Muscle layer of duodenum (tissue), 2 donors: ENCODE data around the gene RPS6KA2.
"Not testable (repeated sequence)": the region's sequence is repeated elsewhere in the genome, so short reads cannot be mapped to it uniquely, and the experiment has no call there.

Source experiments
- H3K27ac ChIP-seq: one replicate; pipeline ENCODE4 v1.7.0; 2013; ENCODE audit warnings: mild to moderate bottlenecking, low read length
- H3K27me3 ChIP-seq: one replicate; pipeline ENCODE4 v1.7.0; 2013; ENCODE audit warnings: low read depth, mild to moderate bottlenecking, control low read depth, low read length
- H3K36me3 ChIP-seq, 2 donors: one replicate each; pipeline ENCODE4 v1.7.0; 2013; ENCODE audit warnings: low read length in 2 of 2, control low read depth in 1 of 2, mild to moderate bottlenecking in 1 of 2; ENCODE audit not compliant: insufficient read depth in 2 of 2, control insufficient read depth in 1 of 2
- H3K4me1 ChIP-seq, 2 donors: one replicate each; pipeline ENCODE4 v1.7.0; 2013; ENCODE audit warnings: low read length in 2 of 2, mild to moderate bottlenecking in 2 of 2, control low read depth in 1 of 2, moderate library complexity in 1 of 2; ENCODE audit not compliant: insufficient read depth in 2 of 2, control insufficient read depth in 1 of 2
- H3K4me3 ChIP-seq, 2 donors: one replicate each; pipeline ENCODE4 v1.7.0; 2013; ENCODE audit warnings: low read length in 2 of 2, low read depth in 1 of 2, mild to moderate bottlenecking in 1 of 2
- H3K9me3 ChIP-seq, 2 donors: one replicate each; pipeline ENCODE4 v1.7.0; 2013; ENCODE audit warnings: low read length in 2 of 2, control low read depth in 1 of 2, mild to moderate bottlenecking in 1 of 2; ENCODE audit not compliant: control insufficient read depth in 1 of 2
- donor health status: healthy.

Gene RPS6KA2

GRCh38 chr6:166642646-166643045 lies 15.6 kb upstream of the RPS6KA2 start:
- peaks cover 0 to 13% of the 10 kb centered on the region in 2 donors for H3K9me3 ChIP-seq
- H3K27me3 ChIP-seq: no peaks in the 10 kb centered on the region
- no peaks in the 10 kb centered on the region for H3K4me1 ChIP-seq
- no peaks in the 10 kb centered on the region for H3K36me3 ChIP-seq
- no peak overlapping the region for H3K4me3 ChIP-seq
- H3K27ac ChIP-seq: no peak overlapping the region

- Histone ChIP-seq H3K27me3 (no peaks in the 10 kb centered on the region), H3K9me3 (peaks cover 0 to 13% of the 10 kb centered on the region in 2 donors), H3K4me3 (no peak overlapping the region), H3K36me3 (no peaks in the 10 kb centered on the region), H3K4me1 (peaks cover 0 to 8% of the 10 kb centered on the region in 2 donors), H3K27ac (no peak overlapping the region)
These were observed 13.4 kb upstream of the RPS6KA2 start for GRCh38 chr6:166640342-166641043.

GRCh38 chr6:166639921-166640320 lies 12.9 kb upstream of the RPS6KA2 start:
- Histone ChIP-seq H3K9me3 (peaks cover 0 to 13% of the 10 kb centered on the region in 2 donors), H3K4me1 (peaks cover 0 to 8% of the 10 kb centered on the region in 2 donors), H3K36me3 (no peaks in the 10 kb centered on the region), H3K27ac (no peak overlapping the region), H3K4me3 (no peak overlapping the region), H3K27me3 (no peaks in the 10 kb centered on the region)

GRCh38 chr6:166638573-166638964 lies 11.5 kb upstream of the RPS6KA2 start:
- H3K27me3 ChIP-seq: no peaks in the 10 kb centered on the region
- H3K27ac ChIP-seq: no peak overlapping the region
- H3K36me3 ChIP-seq: no peaks in the 10 kb centered on the region
- no peak overlapping the region for H3K4me3 ChIP-seq
- H3K4me1 ChIP-seq: peaks cover 0 to 8% of the 10 kb centered on the region in 2 donors
- peaks cover 0 to 7% of the 10 kb centered on the region in 2 donors for H3K9me3 ChIP-seq

GRCh38 chr6:166637812-166638572 lies 10.9 kb upstream of the RPS6KA2 start:
- H3K4me3 ChIP-seq: no peak overlapping the region
- H3K27ac ChIP-seq: no peak overlapping the region
- peaks cover 0 to 8% of the 10 kb centered on the region in 2 donors for H3K4me1 ChIP-seq
- no peaks in the 10 kb centered on the region for H3K27me3 ChIP-seq
- H3K36me3 ChIP-seq: no peaks in the 10 kb centered on the region
- H3K9me3 ChIP-seq: peaks cover 0 to 4% of the 10 kb centered on the region in 2 donors

- Histone ChIP-seq H3K4me1 (peaks cover 0 to 8% of the 10 kb centered on the region in 2 donors), H3K27me3 (no peaks in the 10 kb centered on the region), H3K9me3 (no peaks in the 10 kb centered on the region), H3K4me3 (no peak overlapping the region), H3K36me3 (no peaks in the 10 kb centered on the region), H3K27ac (no peak overlapping the region)
These were observed 9.9 kb upstream of the RPS6KA2 start for GRCh38 chr6:166636934-166637333.

- H3K27me3 ChIP-seq: no peaks in the 10 kb centered on the region
- H3K27ac ChIP-seq: no peak overlapping the region
- peaks cover 0 to 8% of the 10 kb centered on the region in 2 donors for H3K4me1 ChIP-seq
- no peak overlapping the region for H3K4me3 ChIP-seq
- no peaks in the 10 kb centered on the region for H3K36me3 ChIP-seq
- no peaks in the 10 kb centered on the region for H3K9me3 ChIP-seq
These were observed 9.3 kb upstream of the RPS6KA2 start for GRCh38 chr6:166636191-166636933.

- Histone ChIP-seq H3K27ac (no peak overlapping the region), H3K36me3 (no peaks in the 10 kb centered on the region), H3K4me3 (no peak overlapping the region), H3K4me1 (peaks cover 0 to 8% of the 10 kb centered on the region in 2 donors), H3K9me3 (no peaks in the 10 kb centered on the region), H3K27me3 (no peaks in the 10 kb centered on the region)
These were observed 8.2 kb upstream of the RPS6KA2 start for GRCh38 chr6:166635013-166635970.

GRCh38 chr6:166634581-166634980 lies 7.5 kb upstream of the RPS6KA2 start:
- H3K9me3 ChIP-seq, H3K4me3 ChIP-seq, H3K27ac ChIP-seq, H3K27me3 ChIP-seq, H3K4me1 ChIP-seq, H3K36me3 ChIP-seq: not testable (repeated sequence)

GRCh38 chr6:166633732-166634535 lies 6.9 kb upstream of the RPS6KA2 start:
- Histone ChIP-seq H3K9me3 (no peaks in the 10 kb centered on the region), H3K4me3 (no peak overlapping the region), H3K27ac (no peak overlapping the region), H3K36me3 (no peaks in the 10 kb centered on the region), H3K27me3 (no peaks in the 10 kb centered on the region), H3K4me1 (peaks cover 0 to 8% of the 10 kb centered on the region in 2 donors)
